Vagina (tissue), 2 donors: Measurements from ENCODE around the gene TLR7. TPM values are rescaled to one million over a fixed set of nuclear protein-coding genes. Genes with fewer than 3 reads are reported as not detected.

Source experiments
- DNase-seq, 2 donors: peaks; one replicate each; pipeline ENCODE4 v3.0.0-alpha.2; 2017; ENCODE audit errors: extremely low spot score in 2 of 2
- H3K27ac ChIP-seq: fragments of 200-600 bp; sonication (generic); one replicate; pipeline ENCODE4 v1.5.1; 2019
- H3K27me3 ChIP-seq: fragments of 200-600 bp; sonication (generic); one replicate; pipeline ENCODE4 v1.5.1; 2019
- H3K36me3 ChIP-seq, 2 donors: fragments of 200-600 bp; sonication (generic); one replicate each; pipeline ENCODE4 v1.5.1; 2017 to 2019
- H3K4me1 ChIP-seq: fragments of 200-600 bp; sonication (generic); one replicate; pipeline ENCODE4 v1.5.1; 2019
- H3K4me3 ChIP-seq, 2 donors: fragments of 200-600 bp; sonication (generic); 1 replicate in 1 of 2; 2 replicates in 1 of 2; pipeline ENCODE4 v1.5.1; 2016 to 2019
- H3K9me3 ChIP-seq: fragments of 200-600 bp; sonication (generic); one replicate; pipeline ENCODE4 v1.5.1; 2019
- POLR2A ChIP-seq, 2 donors: fragments of 450-650 bp; IDR thresholded peaks; one replicate each; pipeline ENCODE4 v1.6.1; 2017; ENCODE audit warnings: antibody characterized with exemption in 2 of 2, mild to moderate bottlenecking in 2 of 2, moderate library complexity in 2 of 2
- POLR2AphosphoS5 ChIP-seq, 2 donors: sonication (generic); formaldehyde crosslinking; IDR thresholded peaks; one replicate each; pipeline ENCODE4 v1.9.0; 2017; ENCODE audit warnings: antibody characterized with exemption in 2 of 2, mild to moderate bottlenecking in 2 of 2, low read depth in 1 of 2; ENCODE audit not compliant: insufficient read depth in 1 of 2
- intact Hi-C: fragments of 100-400 bp; cut with DNase I; formaldehyde crosslinking; loops from one replicate; pipeline ENCODE4 v1.15.1; 2023
- total RNA-seq: library from RNA; depleted of rRNA; stranded (reverse); fragments of >200 nt; gene quantifications from one replicate; pipeline ENCODE4 v1.2.3, GENCODE V29; 2016
- TF ChIP-seq, protein P1 (sequence below), 3 experiments: fragments of 450-650 bp in 2 of 3; fragments of 200-600 bp in 1 of 3; sonication (generic) in 1 of 3; IDR thresholded peaks; one replicate each; pipeline ENCODE4 v1.5.1; 2017 to 2019; ENCODE audit warnings: antibody characterized with exemption in 3 of 3, mild to moderate bottlenecking in 2 of 3, moderate library complexity in 2 of 3

TLR7 gene
- total RNA-seq, 1 donor from 2014 or later = not detected

- TF ChIP-seq POLR2AphosphoS5 (IDR thresholded peaks at IDR 0.05; ENCODE audit: insufficient read depth in 1 of 2, low read depth in 1 of 2) (no peak), POLR2A (IDR thresholded peaks at IDR 0.05) (no peak)
- TF ChIP-seq, protein P1, sequence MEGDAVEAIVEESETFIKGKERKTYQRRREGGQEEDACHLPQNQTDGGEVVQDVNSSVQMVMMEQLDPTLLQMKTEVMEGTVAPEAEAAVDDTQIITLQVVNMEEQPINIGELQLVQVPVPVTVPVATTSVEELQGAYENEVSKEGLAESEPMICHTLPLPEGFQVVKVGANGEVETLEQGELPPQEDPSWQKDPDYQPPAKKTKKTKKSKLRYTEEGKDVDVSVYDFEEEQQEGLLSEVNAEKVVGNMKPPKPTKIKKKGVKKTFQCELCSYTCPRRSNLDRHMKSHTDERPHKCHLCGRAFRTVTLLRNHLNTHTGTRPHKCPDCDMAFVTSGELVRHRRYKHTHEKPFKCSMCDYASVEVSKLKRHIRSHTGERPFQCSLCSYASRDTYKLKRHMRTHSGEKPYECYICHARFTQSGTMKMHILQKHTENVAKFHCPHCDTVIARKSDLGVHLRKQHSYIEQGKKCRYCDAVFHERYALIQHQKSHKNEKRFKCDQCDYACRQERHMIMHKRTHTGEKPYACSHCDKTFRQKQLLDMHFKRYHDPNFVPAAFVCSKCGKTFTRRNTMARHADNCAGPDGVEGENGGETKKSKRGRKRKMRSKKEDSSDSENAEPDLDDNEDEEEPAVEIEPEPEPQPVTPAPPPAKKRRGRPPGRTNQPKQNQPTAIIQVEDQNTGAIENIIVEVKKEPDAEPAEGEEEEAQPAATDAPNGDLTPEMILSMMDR (IDR thresholded peaks at IDR 0.05) = no peak
Observed at GRCh38 chrX:12911122-12911470, 44.2 kb downstream of the TLR7 start.

GRCh38 chrX:12912791-12913482 lies 46.1 kb downstream of the TLR7 start:
- TF ChIP-seq POLR2AphosphoS5 (IDR thresholded peaks at IDR 0.05; ENCODE audit: insufficient read depth in 1 of 2, low read depth in 1 of 2) (no peak), POLR2A (IDR thresholded peaks at IDR 0.05) (no peak)
- TF ChIP-seq, protein P1 (IDR thresholded peaks at IDR 0.05) = no peak
- H3K27ac ChIP-seq = no peak overlapping the region

More at GRCh38 chrX:12911122-12911470, 44.2 kb downstream of the TLR7 start:
- no peaks in the 10 kb centered on the region for H3K4me1 ChIP-seq
- H3K27ac ChIP-seq = no peak overlapping the region
- H3K4me3 ChIP-seq = no peak overlapping the region
- no peaks in the 10 kb centered on the region for H3K27me3 ChIP-seq
- intact Hi-C loops = no loop called here
- H3K9me3 ChIP-seq = no peaks in the 10 kb centered on the region
- H3K36me3 ChIP-seq = no peaks in the 10 kb centered on the region
- no peak for DNase-seq

DNA sequence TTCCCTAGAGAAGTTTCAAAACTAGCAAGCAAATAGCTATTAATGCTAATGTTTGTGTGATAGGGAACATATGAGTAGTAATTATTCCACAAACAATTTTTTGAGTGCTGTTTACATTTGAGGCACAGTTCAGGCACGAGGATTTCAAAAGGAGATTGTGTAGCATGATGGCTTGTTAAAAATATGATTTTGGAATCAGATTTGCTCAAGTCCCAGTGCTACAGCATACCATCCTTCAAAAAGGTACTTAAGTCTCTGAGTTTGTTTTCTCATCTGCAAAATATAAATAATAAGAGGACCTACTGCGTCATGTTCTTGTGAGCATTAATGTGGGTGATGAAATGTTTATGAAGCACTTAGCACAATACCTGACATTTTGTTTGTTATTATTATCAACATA lies 50.9 kb downstream of the TLR7 start:
- no peaks in the 10 kb centered on the region for H3K9me3 ChIP-seq
- no peaks in the 10 kb centered on the region for H3K4me1 ChIP-seq
- H3K27ac ChIP-seq = no peak overlapping the region
- no peaks in the 10 kb centered on the region for H3K27me3 ChIP-seq
- intact Hi-C loops = no loop called here
- no peaks in the 10 kb centered on the region for H3K36me3 ChIP-seq
- H3K4me3 ChIP-seq = no peak overlapping the region
- DNase-seq = no peak
- TF ChIP-seq, protein P1 (IDR thresholded peaks at IDR 0.05) = no peak
- TF ChIP-seq POLR2AphosphoS5 (IDR thresholded peaks at IDR 0.05; ENCODE audit: insufficient read depth in 1 of 2, low read depth in 1 of 2) = no peak
- no peak for TF ChIP-seq POLR2A (IDR thresholded peaks at IDR 0.05)

More at GRCh38 chrX:12912791-12913482, 46.1 kb downstream of the TLR7 start:
- intact Hi-C loops = no loop called here
- H3K4me3 ChIP-seq = no peak overlapping the region
- H3K36me3 ChIP-seq = no peaks in the 10 kb centered on the region
- no peak for DNase-seq
- H3K4me1 ChIP-seq = no peaks in the 10 kb centered on the region
- no peaks in the 10 kb centered on the region for H3K27me3 ChIP-seq
- no peaks in the 10 kb centered on the region for H3K9me3 ChIP-seq

- no peak for DNase-seq
- H3K27ac ChIP-seq = no peak overlapping the region
- no peaks in the 10 kb centered on the region for H3K4me1 ChIP-seq
- no peaks in the 10 kb centered on the region for H3K36me3 ChIP-seq
- no peaks in the 10 kb centered on the region for H3K27me3 ChIP-seq
- intact Hi-C loops = no loop called here
- TF ChIP-seq POLR2A (IDR thresholded peaks at IDR 0.05) = no peak
- no peak for TF ChIP-seq POLR2AphosphoS5 (IDR thresholded peaks at IDR 0.05; ENCODE audit: insufficient read depth in 1 of 2, low read depth in 1 of 2)
- TF ChIP-seq, protein P1 (IDR thresholded peaks at IDR 0.05) = no peak
- H3K4me3 ChIP-seq = no peak overlapping the region
- no peaks in the 10 kb centered on the region for H3K9me3 ChIP-seq
Observed at GRCh38 chrX:12919051-12919450, 52.2 kb downstream of the TLR7 start.

- intact Hi-C loops = no loop called here
- H3K9me3 ChIP-seq = no peaks in the 10 kb centered on the region
- no peak for TF ChIP-seq POLR2A (IDR thresholded peaks at IDR 0.05)
- no peak for TF ChIP-seq POLR2AphosphoS5 (IDR thresholded peaks at IDR 0.05; ENCODE audit: insufficient read depth in 1 of 2, low read depth in 1 of 2)
- TF ChIP-seq, protein P1 (IDR thresholded peaks at IDR 0.05) = no peak
- no peaks in the 10 kb centered on the region for H3K4me1 ChIP-seq
- no peak for DNase-seq
- H3K4me3 ChIP-seq = no peak overlapping the region
- H3K27me3 ChIP-seq = no peaks in the 10 kb centered on the region
- H3K36me3 ChIP-seq = no peaks in the 10 kb centered on the region
- H3K27ac ChIP-seq = no peak overlapping the region
Observed at GRCh38 chrX:12919620-12920019, 52.7 kb downstream of the TLR7 start.
